Stimulated activated CD4-positive, alpha-beta T cell treated with anti-CD3 and anti-CD28 coated beads, Interleukin-1b, Interleukin-23, amount 100 ng/mL, for 24 hours (primary cell): ENCODE measurements around the gene ATP2A3.

ENCODE experiments used
- DNase-seq, 4 experiments: peaks; one replicate each; pipeline ENCODE4 v3.0.0-alpha.2; 2020; ENCODE audit warnings: low read depth in 4 of 4, low spot score in 1 of 4

ATP2A3 gene

GRCh38 chr17:3974138-3974687 lies 10.0 kb upstream of the ATP2A3 start:
- no peak for DNase-seq

GRCh38 chr17:3973495-3974137 lies 9.4 kb upstream of the ATP2A3 start:
- no peak for DNase-seq

- DNase-seq = no peak
Measured at GRCh38 chr17:3972931-3973330, 8.7 kb upstream of the ATP2A3 start.

GRCh38 chr17:3972281-3972731 lies 8.1 kb upstream of the ATP2A3 start:
- DNase-seq = no peak

- no peak for DNase-seq
Measured at GRCh38 chr17:3970668-3971067, 6.4 kb upstream of the ATP2A3 start.

GRCh38 chr17:3969963-3970362 lies 5.7 kb upstream of the ATP2A3 start:
- DNase-seq = no peak

- no peak for DNase-seq
Measured at GRCh38 chr17:3968886-3969524, 4.8 kb upstream of the ATP2A3 start.

- no peak for DNase-seq
Measured at GRCh38 chr17:3968015-3968414, 3.8 kb upstream of the ATP2A3 start.

GRCh38 chr17:3966720-3967363 lies 2.6 kb upstream of the ATP2A3 start:
- DNase-seq = no peak

GRCh38 chr17:3965118-3965800 lies 1.0 kb upstream of the ATP2A3 start:
- peak in 3 of 4 experiments; percentile 34 to 57 (median 47) for DNase-seq

- DNase-seq = peak in 2 of 4 experiments; percentile 29 to 57
Measured at GRCh38 chr17:3963237-3964201, 718 bp downstream of the ATP2A3 start.

GRCh38 chr17:3962965-3963236 lies 1.3 kb downstream of the ATP2A3 start:
- DNase-seq = no peak

- no peak for DNase-seq
Measured at GRCh38 chr17:3962217-3962964, 1.8 kb downstream of the ATP2A3 start.

- DNase-seq = no peak
Measured at GRCh38 chr17:3961564-3962047, 2.6 kb downstream of the ATP2A3 start.

- DNase-seq = no peak
Measured at GRCh38 chr17:3960764-3961163, 3.5 kb downstream of the ATP2A3 start.

GRCh38 chr17:3959921-3960601 lies 4.2 kb downstream of the ATP2A3 start:
- DNase-seq = no peak

- no peak for DNase-seq
Measured at GRCh38 chr17:3959295-3959899, 4.8 kb downstream of the ATP2A3 start.

- DNase-seq = no peak
Measured at GRCh38 chr17:3957735-3958599, 6.3 kb downstream of the ATP2A3 start.
